Astrocyte of the hippocampus (primary cell): ENCODE results near the gene LRRTM1.

Source experiments
- DNase-seq: peaks from one replicate; pipeline ENCODE4 v3.0.0; 2011; ENCODE audit warnings: low read depth, low spot score

The LRRTM1 gene

GRCh38 chr2:80302314-80303005 lies 2.1 kb downstream of the LRRTM1 start:
- DNase-seq, result no peak

GRCh38 chr2:80302001-80302313 lies 2.6 kb downstream of the LRRTM1 start:
- no peak for DNase-seq

- DNase-seq, result no peak
These were observed 3.6 kb downstream of the LRRTM1 start for GRCh38 chr2:80300954-80301353.

GRCh38 chr2:80300346-80300745 lies 4.2 kb downstream of the LRRTM1 start:
- DNase-seq, result no peak

GRCh38 chr2:80299661-80300060 lies 4.9 kb downstream of the LRRTM1 start:
- DNase-seq, result no peak

- no peak for DNase-seq
These were observed 5.6 kb downstream of the LRRTM1 start for GRCh38 chr2:80298954-80299353.

GRCh38 chr2:80293039-80293438 lies 11.5 kb downstream of the LRRTM1 start:
- DNase-seq, result no peak

- no peak for DNase-seq
These were observed 12.1 kb downstream of the LRRTM1 start for GRCh38 chr2:80292474-80292873.

GRCh38 chr2:80291656-80292055 lies 12.9 kb downstream of the LRRTM1 start:
- DNase-seq, result peak; percentile 8

GRCh38 chr2:80288576-80288975 lies 16.0 kb downstream of the LRRTM1 start:
- DNase-seq, result peak; percentile 32

- no peak for DNase-seq
These were observed 23.5 kb downstream of the LRRTM1 start for GRCh38 chr2:80281049-80281448.

GRCh38 chr2:80280598-80280997 lies 24.0 kb downstream of the LRRTM1 start:
- DNase-seq, result no peak

- no peak for DNase-seq
These were observed 34.7 kb downstream of the LRRTM1 start for GRCh38 chr2:80269806-80270205.

- no peak for DNase-seq
These were observed 38.3 kb downstream of the LRRTM1 start for GRCh38 chr2:80266231-80266630.

- no peak for DNase-seq
These were observed 45.3 kb downstream of the LRRTM1 start for GRCh38 chr2:80259292-80259691.

- DNase-seq, result no peak
These were observed 45.8 kb downstream of the LRRTM1 start for GRCh38 chr2:80258793-80259192.

- no peak for DNase-seq
These were observed 46.2 kb downstream of the LRRTM1 start for GRCh38 chr2:80258341-80258740.

GRCh38 chr2:80257450-80257849 lies 47.1 kb downstream of the LRRTM1 start:
- DNase-seq, result no peak

- no peak for DNase-seq
These were observed 47.8 kb downstream of the LRRTM1 start for GRCh38 chr2:80256782-80257167.

GRCh38 chr2:80255918-80256781 lies 48.4 kb downstream of the LRRTM1 start:
- peak; percentile 9 for DNase-seq

GRCh38 chr2:80252294-80252986 lies 52.1 kb downstream of the LRRTM1 start:
- DNase-seq, result no peak
